GM12875 (cell line): Measurements from ENCODE around the gene SLC25A25.
A peak's percentile ranks its signal among the peaks of the same experiment; 100 is the strongest.

ENCODE experiments used
- H3K4me3 ChIP-seq: one replicate; pipeline ENCODE4 v1.5.1; 2011; ENCODE audit warnings: low read depth, low read length, control low read depth
- CTCF ChIP-seq: IDR thresholded peaks from 2 replicates; pipeline ENCODE4 v1.5.1; 2011; ENCODE audit warnings: low read depth, mild to moderate bottlenecking, control low read depth, inconsistent platforms, low read length, moderate library complexity, borderline replicate concordance; ENCODE audit not compliant: insufficient read depth

SLC25A25 gene

GRCh38 chr9:128059365-128059983, 8.6 kb upstream of the SLC25A25 start:
- no peak for TF ChIP-seq CTCF
- no peak overlapping the region for H3K4me3 ChIP-seq

- no peak for TF ChIP-seq CTCF
- H3K4me3 ChIP-seq: no peak overlapping the region
Measured at GRCh38 chr9:128061275-128061960, 6.6 kb upstream of the SLC25A25 start.

GRCh38 chr9:128062279-128062678, 5.8 kb upstream of the SLC25A25 start:
- no peak overlapping the region for H3K4me3 ChIP-seq
- no peak for TF ChIP-seq CTCF

- no peak for TF ChIP-seq CTCF
- no peak overlapping the region for H3K4me3 ChIP-seq
Measured at GRCh38 chr9:128062846-128063831, 4.9 kb upstream of the SLC25A25 start.

- no peak for TF ChIP-seq CTCF
- H3K4me3 ChIP-seq: peak overlapping the region; percentile 49
Measured at GRCh38 chr9:128065907-128066712, 1.9 kb upstream of the SLC25A25 start.
